Kidney capillary endothelial cell (primary cell): ENCODE measurements around the gene JAML.

Experiments used
- DNase-seq: peaks from one replicate; pipeline ENCODE4 v3.0.0-alpha.2; 2018; ENCODE audit warnings: low spot score

JAML gene

DNA sequence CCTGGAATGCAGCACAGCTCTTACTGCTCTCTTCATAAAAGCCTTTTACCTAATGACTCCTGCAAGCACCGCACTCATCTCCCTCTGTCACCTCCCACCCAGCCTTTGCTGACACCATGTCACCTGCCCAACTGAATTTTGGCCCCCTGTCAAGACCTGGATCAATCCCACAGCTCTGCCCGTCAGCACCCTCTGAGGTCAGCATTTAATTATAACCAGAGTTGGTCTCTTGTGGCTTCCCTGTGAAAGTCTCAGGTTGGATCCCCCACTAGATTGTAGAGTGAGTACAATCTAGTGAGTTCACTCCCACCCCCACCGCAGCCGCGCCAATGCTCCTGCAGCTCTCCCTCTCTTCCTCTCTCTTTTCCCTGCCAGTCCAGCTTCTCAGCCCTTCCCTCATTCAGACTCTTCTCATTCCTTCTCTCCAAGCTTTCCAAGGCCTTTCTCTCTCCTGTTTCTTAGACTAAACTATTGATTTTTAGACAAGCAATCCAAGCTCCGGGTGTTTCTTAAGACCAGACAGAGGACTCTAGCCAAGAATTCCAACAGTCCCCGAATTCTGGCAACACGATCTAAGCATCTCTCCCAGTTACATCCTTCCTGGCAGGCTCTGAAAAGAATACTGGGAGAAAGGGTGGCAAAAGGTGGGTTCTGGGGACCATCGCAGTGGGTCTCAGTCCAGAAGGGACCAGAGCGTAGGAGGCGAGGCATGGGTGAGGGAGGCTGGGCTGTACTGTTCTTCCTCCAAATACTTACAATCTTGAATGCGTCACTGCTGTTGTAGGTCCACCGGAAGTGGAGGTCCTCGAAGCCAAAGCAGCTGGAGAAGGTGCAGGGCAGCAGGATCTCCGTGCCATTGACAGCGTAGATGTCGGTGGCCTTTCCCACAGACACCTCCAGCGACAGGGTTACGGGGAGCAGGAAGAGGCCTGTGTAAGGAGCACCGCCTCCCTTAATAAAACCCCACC lies 80.2 kb downstream of the JAML start:
- DNase-seq: no peak
